Aorta (tissue), 5 donors: ENCODE results near the gene TRIM7. TPM values are rescaled to one million over a fixed set of nuclear protein-coding genes. Genes with fewer than 3 reads are reported as not detected.

Source experiments
- ATAC-seq: fragments of 200-7000 bp; cut with Tn5 transposase; one replicate; pipeline ENCODE4 v1.9.1; 2022; ENCODE audit warnings: moderate library complexity; ENCODE audit not compliant: low FRiP score
- DNase-seq, 2 donors: peaks; one replicate each; pipeline ENCODE4 v3.0.0-alpha.2; 2020
- H3K27ac ChIP-seq, 2 donors: one replicate each; pipeline ENCODE4 v1.5.1; 2013; ENCODE audit warnings: low read length in 2 of 2, mild to moderate bottlenecking in 2 of 2, moderate library complexity in 2 of 2, control low read depth in 1 of 2, inconsistent platforms in 1 of 2, low read depth in 1 of 2
- H3K27me3 ChIP-seq, 2 donors: one replicate each; pipeline ENCODE4 v1.6.1; 2013; ENCODE audit warnings: control low read depth in 1 of 2, low read length in 1 of 2, mild to moderate bottlenecking in 1 of 2, moderate library complexity in 1 of 2; ENCODE audit not compliant: insufficient read depth in 2 of 2, control insufficient read depth in 1 of 2
- H3K36me3 ChIP-seq, 2 donors: one replicate each; pipeline ENCODE4 v1.6.1; 2013; ENCODE audit warnings: control low read depth in 1 of 2, low read length in 1 of 2, mild to moderate bottlenecking in 1 of 2; ENCODE audit not compliant: insufficient read depth in 2 of 2, control insufficient read depth in 1 of 2
- H3K4me1 ChIP-seq, 2 donors: one replicate each; pipeline ENCODE4 v1.6.1; 2013; ENCODE audit warnings: low read length in 2 of 2, control low read depth in 1 of 2, mild to moderate bottlenecking in 1 of 2, moderate library complexity in 1 of 2; ENCODE audit not compliant: insufficient read depth in 2 of 2, control insufficient read depth in 1 of 2
- H3K4me3 ChIP-seq, 2 donors: one replicate each; pipeline ENCODE4 v1.5.1; 2013; ENCODE audit warnings: low read length in 2 of 2, control low read depth in 1 of 2, mild to moderate bottlenecking in 1 of 2
- H3K9me3 ChIP-seq: one replicate; pipeline ENCODE4 v1.6.1; 2013; ENCODE audit warnings: mild to moderate bottlenecking, low read length; ENCODE audit not compliant: control insufficient read depth
- WGBS, 2 donors: extraction: QIAGEN DNeasy Blood & Tissue Kit; methylation state at CpG; one replicate each; pipeline ENCODE4 v1.1.7; 2013; 5-methylcytosine and 5-hydroxymethylcytosine counted together
- intact Hi-C, 2 donors: fragments of 100-400 bp; cut with DNase I; formaldehyde crosslinking; loops; one replicate each; pipeline versions ENCODE4 v1.14.2 to v1.15.0; 2022
- polyA plus RNA-seq, 2 donors: library from polyadenylated mRNA; stranded (reverse); fragments of 200-250 nt; gene quantifications; one replicate each; pipeline ENCODE4 v1.2.3, GENCODE V29; 2013
- total RNA-seq, 2 donors: library from RNA; stranded (reverse); fragmentation: NEBNext Ultra II Directional; extraction: Animal tissue kit (Norgen Biotek cat#: 25700); gene quantifications; one replicate each; pipeline ENCODE4 v1.2.1, GENCODE V29; 2021
- donor health status: healthy with polysubstance abuse.
- donor health status: Bipolar disorder and iron deficiency.
- donor health status: DM: no; HTN: no; CAD: no.
- donor health status: DM: no; HTN: no; CAD: no.
- donor health status: DM: yes; HTN: yes; CAD: no.

The TRIM7 gene
- total and polyA plus RNA-seq, 4 donors, result 3.0 to 6.9 (median 5.3) TPM

- intact Hi-C loops, result loop anchor here in 1 of 2 donors (1.0 to 2.0 kb wide), 2 partner anchors 16 to 21 kb away; no protein-coding TSS in a partner anchor
- DNase-seq (peak; percentile 100), ATAC-seq (peak; percentile 95)
- H3K36me3 ChIP-seq, result no peaks in the 10 kb centered on the region
- 0 to 1% methylated on average over 50 to 59 of the region's 59 CpGs for WGBS, 2 donors
- H3K27me3 ChIP-seq, result no peaks in the 10 kb centered on the region
- peak within 1 kb of the TSS; percentile 71 to 85 for H3K27ac ChIP-seq
- H3K4me1 ChIP-seq, result no peaks in the 10 kb centered on the region
- peak within 1 kb of the TSS; percentile 60 to 66 for H3K4me3 ChIP-seq
- no peaks in the 10 kb centered on the region for H3K9me3 ChIP-seq
Measured at GRCh38 chr5:181223058-181223728, 18.2 kb upstream of the TRIM7 start, which contains the start of gene TRIM41. TSS of gene TRIM41 (plus strand) at chr5:181223281. CDS start at chr5:181224000, 719 bp downstream.

GRCh38 chr5:181222630-181223057 lies 17.6 kb upstream of the TRIM7 start:
- no peaks in the 10 kb centered on the region for H3K36me3 ChIP-seq
- intact Hi-C loops, result loop anchor here (1.0 to 2.0 kb wide), 4 partner anchors 16 to 35 kb away; no protein-coding TSS in a partner anchor
- peak overlapping the region; percentile 50 to 60 for H3K4me3 ChIP-seq
- DNase-seq, result no peak
- WGBS, 2 donors, result 1% methylated on average over 18 of the region's 18 CpGs
- H3K27ac ChIP-seq, result peak overlapping the region; percentile 71 to 76
- no peaks in the 10 kb centered on the region for H3K4me1 ChIP-seq
- H3K9me3 ChIP-seq, result no peaks in the 10 kb centered on the region
- peak; percentile 33 for ATAC-seq
- H3K27me3 ChIP-seq, result no peaks in the 10 kb centered on the region

- ATAC-seq (peak; percentile 90), DNase-seq (peak; percentile 93 to 98)
- no peaks in the 10 kb centered on the region for H3K9me3 ChIP-seq
- intact Hi-C loops, result loop anchor here (1.0 to 2.0 kb wide), 3 partner anchors 15 to 35 kb away; no protein-coding TSS in a partner anchor
- peak overlapping the region in 1 of 2 donors; percentile 76 for H3K27ac ChIP-seq
- no peaks in the 10 kb centered on the region for H3K4me1 ChIP-seq
- H3K36me3 ChIP-seq, result no peaks in the 10 kb centered on the region
- WGBS, 2 donors, result 6 to 7% methylated on average over 50 of the region's 50 CpGs
- no peaks in the 10 kb centered on the region for H3K27me3 ChIP-seq
- peak overlapping the region; percentile 50 to 60 for H3K4me3 ChIP-seq
Measured at GRCh38 chr5:181221792-181222629, 17.0 kb upstream of the TRIM7 start.

GRCh38 chr5:181221105-181221791 lies 16.3 kb upstream of the TRIM7 start:
- 60 to 66% methylated on average over 27 of the region's 27 CpGs for WGBS, 2 donors
- no peaks in the 10 kb centered on the region for H3K9me3 ChIP-seq
- no peak for ATAC-seq
- H3K27ac ChIP-seq, result no peak overlapping the region
- DNase-seq, result no peak
- H3K27me3 ChIP-seq, result no peaks in the 10 kb centered on the region
- no peaks in the 10 kb centered on the region for H3K4me1 ChIP-seq
- intact Hi-C loops, result no loop called here
- H3K4me3 ChIP-seq, result no peak overlapping the region
- H3K36me3 ChIP-seq, result no peaks in the 10 kb centered on the region

- DNase-seq, result no peak
- Histone ChIP-seq H3K4me1 (no peaks in the 10 kb centered on the region), H3K27me3 (no peaks in the 10 kb centered on the region), H3K27ac (no peak overlapping the region), H3K4me3 (no peak overlapping the region), H3K36me3 (no peaks in the 10 kb centered on the region), H3K9me3 (no peaks in the 10 kb centered on the region)
- WGBS, 2 donors, result 90 to 93% methylated on average over 10 of the region's 10 CpGs
- ATAC-seq, result no peak
- intact Hi-C loops, result no loop called here
Measured at GRCh38 chr5:181220178-181220515, 15.2 kb upstream of the TRIM7 start.

GRCh38 chr5:181219262-181220177 lies 14.5 kb upstream of the TRIM7 start:
- Histone ChIP-seq H3K27me3 (no peaks in the 10 kb centered on the region), H3K4me3 (no peak overlapping the region), H3K36me3 (no peaks in the 10 kb centered on the region), H3K9me3 (no peaks in the 10 kb centered on the region), H3K4me1 (no peaks in the 10 kb centered on the region), H3K27ac (no peak overlapping the region)
- DNase-seq (no peak), ATAC-seq (no peak)
- intact Hi-C loops, result loop anchor here in 1 of 2 donors (5.0 kb wide), 1 partner anchor 33 kb away; no protein-coding TSS in a partner anchor
- 64 to 70% methylated on average over 49 of the region's 49 CpGs for WGBS, 2 donors

GRCh38 chr5:181218795-181219124 lies 13.8 kb upstream of the TRIM7 start:
- Histone ChIP-seq H3K27ac (no peak overlapping the region), H3K9me3 (no peaks in the 10 kb centered on the region), H3K36me3 (no peaks in the 10 kb centered on the region), H3K4me3 (no peak overlapping the region), H3K4me1 (no peaks in the 10 kb centered on the region), H3K27me3 (no peaks in the 10 kb centered on the region)
- intact Hi-C loops, result loop anchor here (1.0 to 5.0 kb wide), 4 partner anchors 11 to 34 kb away; no protein-coding TSS in a partner anchor
- DNase-seq (no peak), ATAC-seq (no peak)
- 44 to 45% methylated on average over 10 of the region's 10 CpGs for WGBS, 2 donors

GRCh38 chr5:181217803-181218062 lies 12.7 kb upstream of the TRIM7 start:
- WGBS, 2 donors, result 2 to 3% methylated on average over 13 of the region's 13 CpGs
- DNase-seq (no peak), ATAC-seq (peak; percentile 1)

More at GRCh38 chr5:181217803-181218062, 12.7 kb upstream of the TRIM7 start:
- H3K9me3 ChIP-seq, result no peaks in the 10 kb centered on the region
- peak overlapping the region in 1 of 2 donors; percentile 28 for H3K27ac ChIP-seq
- H3K4me3 ChIP-seq, result peak overlapping the region; percentile 2 to 32
- H3K27me3 ChIP-seq, result no peaks in the 10 kb centered on the region
- H3K36me3 ChIP-seq, result no peaks in the 10 kb centered on the region
- no peaks in the 10 kb centered on the region for H3K4me1 ChIP-seq
- intact Hi-C loops, result loop anchor here (1.0 to 5.0 kb wide), 4 partner anchors 10 to 35 kb away; no protein-coding TSS in a partner anchor
